ENCODE data around the gene UVRAG. TPM values are rescaled to one million over a fixed set of nuclear protein-coding genes. Genes with fewer than 3 reads are reported as not detected.

UVRAG gene
- total and polyA plus RNA-seq, 2 donors (not counting 1 experiment from before 2014, with no cell fraction given) = 37.7 to 94.1 TPM

- no peak overlapping the region for H3K4me3 Mint-ChIP-seq
- H3K27me3 ChIP-seq (replicated peaks in 1 of 4; ENCODE audit: control extremely low read depth in 1 of 4, control insufficient read depth in 3 of 4, insufficient read depth in 4 of 4, low read length in 3 of 4) = no peaks in the 10 kb centered on the region
- TF ChIP-seq EZH2 (IDR thresholded peaks at IDR 0.05; ENCODE audit: borderline replicate concordance, insufficient read depth, low read depth, low read length, poor library complexity, severe bottlenecking) (no peak), CTCF (IDR thresholded peaks at IDR 0.05) (no peak)
- H3K27me3 Mint-ChIP-seq = no peaks in the 10 kb centered on the region
- H4K20me1 ChIP-seq (ENCODE audit: control insufficient read depth, insufficient read depth, low read length, poor library complexity, severe bottlenecking) = no peaks in the 10 kb centered on the region
- no peaks in the 10 kb centered on the region for H3K4me1 Mint-ChIP-seq
- intact Hi-C loops (cut with micrococcal nuclease) = no loop called here
- no peak overlapping the region for H3K4me2 ChIP-seq (replicated peaks; ENCODE audit: low read depth, low read length, poor library complexity, severe bottlenecking)
- H3K4me1 ChIP-seq (ENCODE audit: control insufficient read depth in 2 of 2, insufficient read depth in 2 of 2, low read length in 2 of 2) = no peaks in the 10 kb centered on the region
- no peak overlapping the region for H2AFZ ChIP-seq (ENCODE audit: insufficient read depth, low read depth, low read length, poor library complexity, severe bottlenecking)
- H3K4me3 ChIP-seq (ENCODE audit: control extremely low read depth in 1 of 5, extremely low read depth in 1 of 5, insufficient read depth in 1 of 5, low read depth in 2 of 5, low read length in 4 of 5) = no peak overlapping the region
- WGBS (ENCODE audit: insufficient coverage) = 100% methylated on average over 2 of the region's 7 CpGs
- peaks cover 5 to 42% (median 23%) of the 10 kb centered on the region in 3 donors for H3K9me3 ChIP-seq (ENCODE audit: control extremely low read depth in 1 of 3, control insufficient read depth in 2 of 3, insufficient read depth in 1 of 3, low read length in 2 of 3)
- H3K9me3 Mint-ChIP-seq (ENCODE audit: insufficient read depth) = peaks cover 23% of the 10 kb centered on the region
- DNase-seq (no peak), ATAC-seq (ENCODE audit: low read depth) (no peak)
- H3K9ac ChIP-seq (ENCODE audit: low read length) = no peak overlapping the region
- no peak overlapping the region for H3K27ac ChIP-seq (ENCODE audit: low read length in 2 of 2)
- peaks cover 4% of the 10 kb centered on the region for H3K79me2 ChIP-seq (ENCODE audit: control insufficient read depth, insufficient read depth, low read length)
- peaks cover 9 to 43% of the 10 kb centered on the region in 2 experiments for H3K36me3 ChIP-seq (replicated peaks in 1 of 2; ENCODE audit: control extremely low read depth in 1 of 2, control insufficient read depth in 1 of 2, extremely low read depth in 1 of 2, insufficient read depth in 2 of 2, low read length in 1 of 2)
- ChIA-PET POLR2A (no interaction called here), CTCF (no interaction called here)
- no peak overlapping the region for H3K27ac Mint-ChIP-seq
Observed at GRCh38 chr11:76044750-76045320, 229.8 kb downstream of the UVRAG start.

GRCh38 chr11:76047231-76047630 lies 232.2 kb downstream of the UVRAG start:
- Histone ChIP-seq H2AFZ (ENCODE audit: insufficient read depth, low read depth, low read length, poor library complexity, severe bottlenecking) (no peak overlapping the region), H3K4me1 (ENCODE audit: control insufficient read depth in 2 of 2, insufficient read depth in 2 of 2, low read length in 2 of 2) (no peaks in the 10 kb centered on the region), H3K4me3 (ENCODE audit: control extremely low read depth in 1 of 5, extremely low read depth in 1 of 5, insufficient read depth in 1 of 5, low read depth in 2 of 5, low read length in 4 of 5) (no peak overlapping the region), H4K20me1 (ENCODE audit: control insufficient read depth, insufficient read depth, low read length, poor library complexity, severe bottlenecking) (peaks cover 8% of the 10 kb centered on the region), H3K27me3 (replicated peaks in 1 of 4; ENCODE audit: control extremely low read depth in 1 of 4, control insufficient read depth in 3 of 4, insufficient read depth in 4 of 4, low read length in 3 of 4) (no peaks in the 10 kb centered on the region), H3K36me3 (replicated peaks in 1 of 2; ENCODE audit: control extremely low read depth in 1 of 2, control insufficient read depth in 1 of 2, extremely low read depth in 1 of 2, insufficient read depth in 2 of 2, low read length in 1 of 2) (peaks cover 6 to 51% of the 10 kb centered on the region in 2 experiments), H3K9me3 (ENCODE audit: control extremely low read depth in 1 of 3, control insufficient read depth in 2 of 3, insufficient read depth in 1 of 3, low read length in 2 of 3) (peaks cover 5 to 42% (median 23%) of the 10 kb centered on the region in 3 donors), H3K4me2 (replicated peaks; ENCODE audit: low read depth, low read length, poor library complexity, severe bottlenecking) (no peak overlapping the region), H3K79me2 (ENCODE audit: control insufficient read depth, insufficient read depth, low read length) (peaks cover 12% of the 10 kb centered on the region), H3K9ac (ENCODE audit: low read length) (no peak overlapping the region), H3K27ac (ENCODE audit: low read length in 2 of 2) (no peak overlapping the region)
- ChIA-PET POLR2A (no interaction called here), CTCF (no interaction called here)
- DNase-seq = no peak
- intact Hi-C loops (cut with micrococcal nuclease) = no loop called here
- peaks cover 23% of the 10 kb centered on the region for H3K9me3 Mint-ChIP-seq (ENCODE audit: insufficient read depth)
- no peaks in the 10 kb centered on the region for H3K4me1 Mint-ChIP-seq
- TF ChIP-seq CTCF (IDR thresholded peaks at IDR 0.05) (no peak), EZH2 (IDR thresholded peaks at IDR 0.05; ENCODE audit: borderline replicate concordance, insufficient read depth, low read depth, low read length, poor library complexity, severe bottlenecking) (no peak)
- H3K4me3 Mint-ChIP-seq = no peak overlapping the region
- ATAC-seq (ENCODE audit: low read depth) = no peak
- WGBS (ENCODE audit: insufficient coverage) = no CpG with 5 or more reads among the region's 1 CpG
- H3K27ac Mint-ChIP-seq = no peak overlapping the region
- no peaks in the 10 kb centered on the region for H3K27me3 Mint-ChIP-seq
